Measurements from ENCODE around the gene ZSCAN5B.
A peak's percentile ranks its signal among the peaks of the same experiment; 100 is the strongest.

ZSCAN5B gene

GRCh38 chr19:56191711-56192110, 5.9 kb downstream of the ZSCAN5B start:
- no peaks in the 10 kb centered on the region for H3K36me3 ChIP-seq (ENCODE audit: insufficient read depth, low read length)
- no peak overlapping the region for H3K4me3 ChIP-seq (ENCODE audit: low read depth in 1 of 2, low read length in 2 of 2)
- H3K9ac ChIP-seq (ENCODE audit: low read depth, low read length) = no peak overlapping the region
- ATAC-seq (ENCODE audit: insufficient read depth, low read depth) (no peak), DNase-seq (no peak)
- no peaks in the 10 kb centered on the region for H3K9me3 ChIP-seq (ENCODE audit: insufficient read depth, low read length, severe bottlenecking)
- H3K4me2 ChIP-seq (ENCODE audit: insufficient read depth, low read length) = no peak overlapping the region
- no peak overlapping the region for H3K27ac ChIP-seq (ENCODE audit: low read length)
- no peak overlapping the region for H2AFZ ChIP-seq (ENCODE audit: low read depth, low read length)
- no peaks in the 10 kb centered on the region for H4K20me1 ChIP-seq (ENCODE audit: insufficient read depth, low read length)
- H3K4me1 ChIP-seq (ENCODE audit: insufficient read depth, low read length) = no peaks in the 10 kb centered on the region
- TF ChIP-seq CTCF (IDR thresholded peaks at IDR 0.05; ENCODE audit: borderline replicate concordance, extremely low read depth, low read length, poor library complexity, severe bottlenecking) (no peak), EZH2 (IDR thresholded peaks at IDR 0.05; ENCODE audit: borderline replicate concordance, low read depth, low read length, severe bottlenecking) (no peak)
- no peaks in the 10 kb centered on the region for H3K79me2 ChIP-seq (ENCODE audit: insufficient read depth, low read length)
- no peaks in the 10 kb centered on the region for H3K27me3 ChIP-seq (ENCODE audit: insufficient read depth, low read length, poor library complexity)

- no peaks in the 10 kb centered on the region for H3K27me3 ChIP-seq (ENCODE audit: insufficient read depth, low read length, poor library complexity)
- TF ChIP-seq EZH2 (IDR thresholded peaks at IDR 0.05; ENCODE audit: borderline replicate concordance, low read depth, low read length, severe bottlenecking) = no peak
- peak; percentile 25 for TF ChIP-seq CTCF (IDR thresholded peaks at IDR 0.05; ENCODE audit: borderline replicate concordance, extremely low read depth, low read length, poor library complexity, severe bottlenecking)
- no peaks in the 10 kb centered on the region for H4K20me1 ChIP-seq (ENCODE audit: insufficient read depth, low read length)
- H2AFZ ChIP-seq (ENCODE audit: low read depth, low read length) = no peak overlapping the region
- H3K4me2 ChIP-seq (ENCODE audit: insufficient read depth, low read length) = no peak overlapping the region
- H3K27ac ChIP-seq (ENCODE audit: low read length) = no peak overlapping the region
- ATAC-seq (ENCODE audit: insufficient read depth, low read depth) (no peak), DNase-seq (no peak)
- H3K79me2 ChIP-seq (ENCODE audit: insufficient read depth, low read length) = no peaks in the 10 kb centered on the region
- no peaks in the 10 kb centered on the region for H3K9me3 ChIP-seq (ENCODE audit: insufficient read depth, low read length, severe bottlenecking)
- H3K36me3 ChIP-seq (ENCODE audit: insufficient read depth, low read length) = no peaks in the 10 kb centered on the region
- no peak overlapping the region for H3K9ac ChIP-seq (ENCODE audit: low read depth, low read length)
- peaks cover under 1% of the 10 kb centered on the region; the same call in 1 of the 2 replicates for H3K4me1 ChIP-seq (ENCODE audit: insufficient read depth, low read length)
- H3K4me3 ChIP-seq (ENCODE audit: low read depth in 1 of 2, low read length in 2 of 2) = no peak overlapping the region
Measured at GRCh38 chr19:56191115-56191514, 6.5 kb downstream of the ZSCAN5B start.

- DNase-seq = no peak
- Histone ChIP-seq H4K20me1 (ENCODE audit: insufficient read depth, low read length) (no peaks in the 10 kb centered on the region), H3K4me1 (ENCODE audit: insufficient read depth, low read length) (peaks cover 4% of the 10 kb centered on the region), H3K9me3 (ENCODE audit: insufficient read depth, low read length, severe bottlenecking) (no peaks in the 10 kb centered on the region), H3K36me3 (ENCODE audit: insufficient read depth, low read length) (no peaks in the 10 kb centered on the region), H3K4me2 (ENCODE audit: insufficient read depth, low read length) (no peak overlapping the region), H3K27ac (ENCODE audit: low read length) (no peak overlapping the region), H3K79me2 (ENCODE audit: insufficient read depth, low read length) (no peaks in the 10 kb centered on the region), H3K27me3 (ENCODE audit: insufficient read depth, low read length, poor library complexity) (no peaks in the 10 kb centered on the region), H3K9ac (ENCODE audit: low read depth, low read length) (no peak overlapping the region), H3K4me3 (ENCODE audit: low read depth in 1 of 2, low read length in 2 of 2) (no peak overlapping the region), H2AFZ (ENCODE audit: low read depth, low read length) (no peak overlapping the region)
- ATAC-seq (ENCODE audit: insufficient read depth, low read depth) = no peak
- TF ChIP-seq EZH2 (IDR thresholded peaks at IDR 0.05; ENCODE audit: borderline replicate concordance, low read depth, low read length, severe bottlenecking) (no peak), CTCF (IDR thresholded peaks at IDR 0.05; ENCODE audit: borderline replicate concordance, extremely low read depth, low read length, poor library complexity, severe bottlenecking) (no peak)
Measured at GRCh38 chr19:56189785-56190184, 7.8 kb downstream of the ZSCAN5B start.
